Astrocyte (in vitro differentiated cells and primary cell): ENCODE data around the gene ZFR2. TPM values are rescaled to one million over a fixed set of nuclear protein-coding genes. Genes with fewer than 3 reads are reported as not detected.

Experiments
- DNase-seq: peaks from one replicate; pipeline ENCODE4 v3.0.0-alpha.2; 2010; ENCODE audit warnings: low read depth
- FAIRE-seq: peaks from 2 replicates; lab custom pipeline; 2011; peaks lifted over from hg19 to GRCh38; lab: Jason Lieb, UNC
- H2AFZ ChIP-seq: 2 replicates; pipeline ENCODE4 v1.6.0; 2012; ENCODE audit warnings: low read depth, low read length, inconsistent platforms
- H3K27ac ChIP-seq: 2 replicates; pipeline ENCODE4 v1.5.1; 2011; ENCODE audit warnings: low read depth, low read length, inconsistent platforms
- H3K27me3 ChIP-seq: 2 replicates; pipeline ENCODE4 v1.6.0; 2011; ENCODE audit warnings: low read length, inconsistent platforms; ENCODE audit not compliant: insufficient read depth
- H3K36me3 ChIP-seq: 2 replicates; pipeline ENCODE4 v1.5.1; 2011; ENCODE audit warnings: low read length, inconsistent platforms; ENCODE audit not compliant: insufficient read depth
- H3K4me1 ChIP-seq: 2 replicates; pipeline ENCODE4 v1.5.1; 2011; ENCODE audit warnings: low read length, inconsistent platforms; ENCODE audit not compliant: insufficient read depth
- H3K4me2 ChIP-seq: 2 replicates; pipeline ENCODE4 v1.6.0; 2012; ENCODE audit warnings: low read length, inconsistent platforms
- H3K4me3 ChIP-seq: 2 replicates; pipeline ENCODE4 v1.5.1; 2011; ENCODE audit warnings: low read depth, mild to moderate bottlenecking, low read length, inconsistent platforms; ENCODE audit not compliant: insufficient read depth
- H3K79me2 ChIP-seq: 2 replicates; pipeline ENCODE4 v1.6.0; 2012; ENCODE audit warnings: mild to moderate bottlenecking, low read length, inconsistent platforms; ENCODE audit not compliant: insufficient read depth
- H3K9ac ChIP-seq: 2 replicates; pipeline ENCODE4 v1.6.0; 2012; ENCODE audit warnings: mild to moderate bottlenecking, low read length, inconsistent platforms
- H3K9me3 ChIP-seq: 2 replicates; pipeline ENCODE4 v1.5.1; 2012; ENCODE audit warnings: low read depth, mild to moderate bottlenecking, low read length, inconsistent platforms; ENCODE audit not compliant: insufficient read depth
- H4K20me1 ChIP-seq: 2 replicates; pipeline ENCODE4 v1.6.0; 2012; ENCODE audit warnings: low read length, inconsistent platforms; ENCODE audit not compliant: insufficient read depth
- H3K27ac Mint-ChIP-seq: one replicate; pipeline ENCODE4 v1.8.0; 2021; ENCODE audit warnings: mild to moderate bottlenecking, mixed read lengths; ENCODE audit not compliant: unreplicated experiment
- H3K27me3 Mint-ChIP-seq: one replicate; pipeline ENCODE4 v1.8.0; 2021; ENCODE audit warnings: low read depth, mixed read lengths; ENCODE audit not compliant: unreplicated experiment
- H3K36me3 Mint-ChIP-seq: one replicate; pipeline ENCODE4 v1.8.0; 2021; ENCODE audit warnings: low read depth, mixed read lengths; ENCODE audit not compliant: unreplicated experiment
- H3K4me1 Mint-ChIP-seq: one replicate; pipeline ENCODE4 v1.8.0; 2021; ENCODE audit warnings: low read depth, mixed read lengths; ENCODE audit not compliant: unreplicated experiment
- H3K4me3 Mint-ChIP-seq: one replicate; pipeline ENCODE4 v1.8.0; 2021; ENCODE audit warnings: mild to moderate bottlenecking, moderate library complexity, mixed read lengths; ENCODE audit not compliant: unreplicated experiment
- H3K9me3 Mint-ChIP-seq: one replicate; pipeline ENCODE4 v1.8.0; 2021; ENCODE audit warnings: mild to moderate bottlenecking, mixed read lengths; ENCODE audit not compliant: unreplicated experiment
- CTCF ChIP-seq: IDR thresholded peaks from 2 replicates; pipeline ENCODE4 v1.5.1; 2011; ENCODE audit warnings: low read depth, mild to moderate bottlenecking, inconsistent platforms, low read length, moderate library complexity; ENCODE audit not compliant: insufficient read depth
- EZH2 ChIP-seq: IDR thresholded peaks from 2 replicates; pipeline ENCODE4 v1.6.1; 2012; ENCODE audit warnings: mild to moderate bottlenecking, low read length, inconsistent platforms; ENCODE audit not compliant: insufficient read depth
- total RNA-seq: library from RNA; stranded (reverse); gene quantifications from 2 replicates; pipeline ENCODE4 v1.2.1, GENCODE V29; 2021

Gene ZFR2
- total RNA-seq, 1 donor from 2014 or later = 2.0 TPM

- H3K36me3 Mint-ChIP-seq = peaks cover under 1% of the 10 kb centered on the region
- no peaks in the 10 kb centered on the region for H3K9me3 ChIP-seq
- H3K9ac ChIP-seq = no peak overlapping the region
- DNase-seq (no peak), FAIRE-seq (no peak)
- no peak overlapping the region for H3K27ac ChIP-seq
- peaks cover 35% of the 10 kb centered on the region for H3K27me3 Mint-ChIP-seq
- no peaks in the 10 kb centered on the region for H3K4me1 ChIP-seq
- TF ChIP-seq EZH2 = no peak
- no peak for TF ChIP-seq CTCF
- H3K4me3 Mint-ChIP-seq = no peak overlapping the region
- no peak overlapping the region for H3K4me2 ChIP-seq
- H3K4me3 ChIP-seq = no peak overlapping the region
- no peak overlapping the region for H3K27ac Mint-ChIP-seq
- no peaks in the 10 kb centered on the region for H4K20me1 ChIP-seq
- H3K79me2 ChIP-seq = no peaks in the 10 kb centered on the region
- no peak overlapping the region for H2AFZ ChIP-seq
- no peaks in the 10 kb centered on the region for H3K9me3 Mint-ChIP-seq
- H3K4me1 Mint-ChIP-seq = no peaks in the 10 kb centered on the region
- H3K36me3 ChIP-seq = no peaks in the 10 kb centered on the region
- peaks cover 14% of the 10 kb centered on the region for H3K27me3 ChIP-seq
These were observed 8.3 kb downstream of the ZFR2 start for GRCh38 chr19:3860499-3860898.

- Mint-ChIP-seq H3K36me3 (peaks cover 4% of the 10 kb centered on the region), H3K4me1 (no peaks in the 10 kb centered on the region), H3K27me3 (peaks cover 34% of the 10 kb centered on the region), H3K27ac (no peak overlapping the region), H3K4me3 (no peak overlapping the region), H3K9me3 (no peaks in the 10 kb centered on the region)
- TF ChIP-seq CTCF (no peak), EZH2 (no peak)
- no peak overlapping the region for H3K4me2 ChIP-seq
- H3K4me3 ChIP-seq = no peak overlapping the region
- peaks cover 12% of the 10 kb centered on the region for H3K27me3 ChIP-seq
- H3K4me1 ChIP-seq = peaks cover 4% of the 10 kb centered on the region
- no peak for FAIRE-seq
- H4K20me1 ChIP-seq = no peaks in the 10 kb centered on the region
- H3K79me2 ChIP-seq = no peaks in the 10 kb centered on the region
- DNase-seq = no peak
- no peaks in the 10 kb centered on the region for H3K36me3 ChIP-seq
- H3K9me3 ChIP-seq = no peaks in the 10 kb centered on the region
- no peak overlapping the region for H3K9ac ChIP-seq
- H2AFZ ChIP-seq = no peak overlapping the region
- H3K27ac ChIP-seq = no peak overlapping the region
These were observed 11.3 kb downstream of the ZFR2 start for GRCh38 chr19:3857449-3858003.

- Mint-ChIP-seq H3K4me1 (no peaks in the 10 kb centered on the region), H3K36me3 (peaks cover 4% of the 10 kb centered on the region), H3K4me3 (no peak overlapping the region), H3K27ac (peak overlapping the region; percentile 47), H3K27me3 (peaks cover 25% of the 10 kb centered on the region), H3K9me3 (no peaks in the 10 kb centered on the region)
- Histone ChIP-seq H3K9ac (no peak overlapping the region), H3K36me3 (no peaks in the 10 kb centered on the region), H2AFZ (no peak overlapping the region), H3K9me3 (peaks cover 13% of the 10 kb centered on the region), H3K4me1 (peaks cover 4% of the 10 kb centered on the region), H4K20me1 (no peaks in the 10 kb centered on the region), H3K79me2 (no peaks in the 10 kb centered on the region), H3K4me2 (no peak overlapping the region), H3K27me3 (peaks cover 13% of the 10 kb centered on the region), H3K4me3 (no peak overlapping the region), H3K27ac (no peak overlapping the region)
- TF ChIP-seq EZH2 (no peak), CTCF (no peak)
- DNase-seq = no peak
- FAIRE-seq = no peak
These were observed 13.5 kb downstream of the ZFR2 start for GRCh38 chr19:3855320-3855719.
